ENCODE results near the gene MRPL16.
"Not testable (repeated sequence)": the region's sequence is repeated elsewhere in the genome, so short reads cannot be mapped to it uniquely, and the experiment has no call there.

Gene MRPL16

DNA sequence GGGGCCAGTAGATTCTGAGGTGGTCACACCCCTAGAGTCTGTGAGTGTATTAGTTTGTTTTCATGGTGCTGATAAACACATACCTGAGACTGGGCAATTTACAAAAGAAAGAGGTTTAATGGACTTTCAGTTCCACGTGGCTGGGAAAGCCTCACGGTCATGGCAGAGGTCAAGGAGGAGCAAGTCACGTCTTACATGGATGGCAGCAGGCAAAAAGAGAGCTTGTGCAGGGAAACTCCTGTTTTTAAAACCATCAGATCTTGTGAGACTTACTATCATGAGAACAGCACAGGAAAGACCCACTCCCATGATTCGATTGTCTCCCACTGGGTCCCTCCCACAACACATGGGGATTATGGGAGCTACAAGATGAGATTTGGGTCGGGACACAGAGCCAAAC lies 26.1 kb downstream of the MRPL16 start:
- H3K4ac ChIP-seq (ENCODE audit: low read depth in 1 of 2, low read length in 2 of 2); H2BK5ac ChIP-seq (ENCODE audit: low read depth, low read length, poor library complexity, severe bottlenecking); H3K9ac ChIP-seq (ENCODE audit: low read length); H3K27me3 ChIP-seq (ENCODE audit: control insufficient read depth in 1 of 2, insufficient read depth in 1 of 2, low read length in 2 of 2); H2BK12ac ChIP-seq (ENCODE audit: low read length in 2 of 2); H3K14ac ChIP-seq (ENCODE audit: low read length in 2 of 2); H3K4me1 ChIP-seq (ENCODE audit: control insufficient read depth, insufficient read depth, low read depth, low read length); H2AFZ ChIP-seq (ENCODE audit: low read depth, low read length); H2AK5ac ChIP-seq (ENCODE audit: low read length, severe bottlenecking); H3K4me2 ChIP-seq (ENCODE audit: low read length, poor library complexity, severe bottlenecking); H4K8ac ChIP-seq (ENCODE audit: low read length); H3K9me3 ChIP-seq (ENCODE audit: control insufficient read depth, low read length); H4K91ac ChIP-seq (ENCODE audit: low read length); H3K23ac ChIP-seq (ENCODE audit: low read length in 2 of 2); DNase-seq; H3K27ac ChIP-seq (ENCODE audit: low read length, poor library complexity, severe bottlenecking); H3K18ac ChIP-seq (ENCODE audit: low read depth in 1 of 2, low read length in 2 of 2); H2BK15ac ChIP-seq (ENCODE audit: low read depth, poor library complexity, severe bottlenecking); H2BK120ac ChIP-seq (ENCODE audit: low read depth, low read length); H3K4me3 ChIP-seq (ENCODE audit: insufficient read depth in 1 of 2, low read depth in 1 of 2, low read length in 2 of 2): not testable (repeated sequence)
- peaks cover 35% of the 10 kb centered on the region for H3K79me1 ChIP-seq (replicated peaks; ENCODE audit: low read length, poor library complexity, severe bottlenecking)
- WGBS, result 91% methylated on average over 4 of the region's 5 CpGs
- H3K36me3 ChIP-seq (ENCODE audit: control insufficient read depth in 1 of 2, insufficient read depth in 2 of 2, low read depth in 1 of 2, low read length in 2 of 2), result peaks cover 15 to 54% of the 10 kb centered on the region in 2 experiments

DNA sequence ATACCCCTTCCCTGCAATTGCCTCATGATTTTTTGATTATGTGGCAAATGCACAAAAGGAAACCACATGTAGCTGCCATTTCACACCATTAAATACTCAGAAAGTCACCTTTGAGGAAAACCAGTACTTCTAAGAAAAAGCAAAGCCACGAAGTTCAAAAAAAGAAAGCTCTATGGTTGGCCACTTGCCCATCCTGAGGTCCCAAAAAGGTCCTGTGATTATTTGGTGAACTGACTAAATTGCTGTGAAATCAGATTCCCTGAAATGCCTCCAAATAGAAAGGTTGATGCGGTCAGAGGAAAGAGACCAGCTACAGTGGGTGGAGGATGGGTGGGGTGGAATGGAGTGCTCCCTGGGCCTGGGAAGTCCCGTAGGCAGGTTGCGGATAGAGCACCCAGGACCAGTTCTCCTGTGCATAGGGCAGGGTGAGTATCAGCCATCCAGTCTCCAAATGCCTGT lies 26.9 kb downstream of the MRPL16 start:
- Histone ChIP-seq H2BK5ac (ENCODE audit: low read depth, low read length, poor library complexity, severe bottlenecking) (no peak overlapping the region), H2AK5ac (ENCODE audit: low read length, severe bottlenecking) (no peak overlapping the region), H2BK12ac (ENCODE audit: low read length in 2 of 2) (no peak overlapping the region), H3K4me2 (ENCODE audit: low read length, poor library complexity, severe bottlenecking) (no peak overlapping the region), H3K18ac (ENCODE audit: low read depth in 1 of 2, low read length in 2 of 2) (no peak overlapping the region), H4K8ac (ENCODE audit: low read length) (no peak overlapping the region), H3K23ac (ENCODE audit: low read length in 2 of 2) (no peak overlapping the region), H3K4ac (ENCODE audit: low read depth in 1 of 2, low read length in 2 of 2) (no peak overlapping the region), H3K36me3 (ENCODE audit: control insufficient read depth in 1 of 2, insufficient read depth in 2 of 2, low read depth in 1 of 2, low read length in 2 of 2) (peaks cover 7 to 52% of the 10 kb centered on the region in 2 experiments), H3K9ac (ENCODE audit: low read length) (no peak overlapping the region), H3K27ac (ENCODE audit: low read length, poor library complexity, severe bottlenecking) (no peak overlapping the region), H3K79me1 (replicated peaks; ENCODE audit: low read length, poor library complexity, severe bottlenecking) (peaks cover 34% of the 10 kb centered on the region), H3K4me1 (ENCODE audit: control insufficient read depth, insufficient read depth, low read depth, low read length) (peaks cover 9% of the 10 kb centered on the region), H3K4me3 (ENCODE audit: insufficient read depth in 1 of 2, low read depth in 1 of 2, low read length in 2 of 2) (no peak overlapping the region), H3K27me3 (ENCODE audit: control insufficient read depth in 1 of 2, insufficient read depth in 1 of 2, low read length in 2 of 2) (no peaks in the 10 kb centered on the region), H4K91ac (ENCODE audit: low read length) (no peak overlapping the region), H2BK15ac (ENCODE audit: low read depth, poor library complexity, severe bottlenecking) (no peak overlapping the region), H2AFZ (ENCODE audit: low read depth, low read length) (no peak overlapping the region), H3K14ac (ENCODE audit: low read length in 2 of 2) (no peak overlapping the region), H2BK120ac (ENCODE audit: low read depth, low read length) (no peak overlapping the region), H3K9me3 (ENCODE audit: control insufficient read depth, low read length) (no peaks in the 10 kb centered on the region)
- DNase-seq, result no peak
- 98% methylated on average over 4 of the region's 4 CpGs for WGBS

DNA sequence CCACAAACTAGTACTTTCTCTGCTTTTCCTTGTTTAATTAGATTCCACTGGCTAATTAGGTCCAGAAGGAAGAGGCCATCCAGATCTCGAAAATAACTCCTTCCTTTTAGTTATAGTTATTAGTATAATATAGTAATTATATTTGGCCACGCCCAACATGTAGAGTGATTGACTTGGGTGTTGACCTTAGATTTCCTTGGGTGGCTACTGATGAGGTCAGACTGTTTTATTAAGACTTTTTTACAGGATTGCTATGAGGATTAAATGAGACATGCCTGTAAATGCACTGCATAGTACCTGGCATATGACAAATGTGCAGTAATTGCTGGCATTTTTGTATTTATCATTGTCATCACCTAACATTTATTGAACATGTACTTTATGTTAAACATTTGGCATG lies 28.5 kb downstream of the MRPL16 start:
- H3K9me3 ChIP-seq (ENCODE audit: control insufficient read depth, low read length), result no peaks in the 10 kb centered on the region
- no peak overlapping the region for H2BK5ac ChIP-seq (ENCODE audit: low read depth, low read length, poor library complexity, severe bottlenecking)
- peaks cover 9% of the 10 kb centered on the region for H3K4me1 ChIP-seq (ENCODE audit: control insufficient read depth, insufficient read depth, low read depth, low read length)
- no peak overlapping the region for H4K91ac ChIP-seq (ENCODE audit: low read length)
- H2AFZ ChIP-seq (ENCODE audit: low read depth, low read length), result no peak overlapping the region
- DNase-seq, result no peak
- no peak overlapping the region for H3K23ac ChIP-seq (ENCODE audit: low read length in 2 of 2)
- H3K9ac ChIP-seq (ENCODE audit: low read length), result no peak overlapping the region
- no peak overlapping the region for H3K18ac ChIP-seq (ENCODE audit: low read depth in 1 of 2, low read length in 2 of 2)
- H3K4ac ChIP-seq (ENCODE audit: low read depth in 1 of 2, low read length in 2 of 2), result no peak overlapping the region
- peaks cover 11 to 44% of the 10 kb centered on the region in 2 experiments for H3K36me3 ChIP-seq (ENCODE audit: control insufficient read depth in 1 of 2, insufficient read depth in 2 of 2, low read depth in 1 of 2, low read length in 2 of 2)
- no peaks in the 10 kb centered on the region for H3K27me3 ChIP-seq (ENCODE audit: control insufficient read depth in 1 of 2, insufficient read depth in 1 of 2, low read length in 2 of 2)
- no peak overlapping the region for H2BK15ac ChIP-seq (ENCODE audit: low read depth, poor library complexity, severe bottlenecking)
- 100% methylated on average over 1 of the region's 2 CpGs for WGBS
- no peak overlapping the region for H3K27ac ChIP-seq (ENCODE audit: low read length, poor library complexity, severe bottlenecking)
- no peak overlapping the region for H2BK120ac ChIP-seq (ENCODE audit: low read depth, low read length)
- H3K14ac ChIP-seq (ENCODE audit: low read length in 2 of 2), result no peak overlapping the region
- H3K4me3 ChIP-seq (ENCODE audit: insufficient read depth in 1 of 2, low read depth in 1 of 2, low read length in 2 of 2), result no peak overlapping the region
- peaks cover 39% of the 10 kb centered on the region for H3K79me1 ChIP-seq (replicated peaks; ENCODE audit: low read length, poor library complexity, severe bottlenecking)
- H2AK5ac ChIP-seq (ENCODE audit: low read length, severe bottlenecking), result no peak overlapping the region
- no peak overlapping the region for H4K8ac ChIP-seq (ENCODE audit: low read length)
- no peak overlapping the region for H2BK12ac ChIP-seq (ENCODE audit: low read length in 2 of 2)
- H3K4me2 ChIP-seq (ENCODE audit: low read length, poor library complexity, severe bottlenecking), result no peak overlapping the region

DNA sequence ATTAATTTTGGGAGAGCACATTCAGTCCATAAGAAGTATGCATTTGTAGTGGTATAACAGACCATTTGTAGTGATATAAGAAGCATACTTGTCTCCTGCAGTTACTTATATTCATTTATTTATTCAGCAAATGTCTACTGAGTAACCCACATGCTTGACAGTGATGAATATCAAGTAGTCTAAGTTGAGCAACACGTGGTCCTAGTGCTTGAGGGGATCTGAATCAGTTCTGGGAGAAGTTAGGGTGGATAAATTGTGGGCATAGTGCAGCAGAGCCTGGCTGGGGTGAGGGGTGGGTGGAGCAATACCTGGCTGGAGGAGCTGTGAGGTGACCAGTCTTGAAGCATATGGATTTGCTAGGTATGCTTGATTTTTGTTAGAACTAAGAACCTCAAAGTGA lies 31.1 kb downstream of the MRPL16 start:
- Histone ChIP-seq H3K14ac (ENCODE audit: low read length in 2 of 2) (no peak overlapping the region), H3K27me3 (ENCODE audit: control insufficient read depth in 1 of 2, insufficient read depth in 1 of 2, low read length in 2 of 2) (no peaks in the 10 kb centered on the region), H2AFZ (ENCODE audit: low read depth, low read length) (no peak overlapping the region), H4K8ac (ENCODE audit: low read length) (no peak overlapping the region), H3K27ac (ENCODE audit: low read length, poor library complexity, severe bottlenecking) (no peak overlapping the region), H4K91ac (ENCODE audit: low read length) (no peak overlapping the region), H3K9ac (ENCODE audit: low read length) (no peak overlapping the region), H3K4me3 (ENCODE audit: insufficient read depth in 1 of 2, low read depth in 1 of 2, low read length in 2 of 2) (no peak overlapping the region), H2BK120ac (ENCODE audit: low read depth, low read length) (no peak overlapping the region), H2AK5ac (ENCODE audit: low read length, severe bottlenecking) (no peak overlapping the region), H3K79me1 (replicated peaks; ENCODE audit: low read length, poor library complexity, severe bottlenecking) (peaks cover 34% of the 10 kb centered on the region), H3K4me1 (ENCODE audit: control insufficient read depth, insufficient read depth, low read depth, low read length) (peaks cover 8% of the 10 kb centered on the region), H3K4ac (ENCODE audit: low read depth in 1 of 2, low read length in 2 of 2) (no peak overlapping the region), H3K23ac (ENCODE audit: low read length in 2 of 2) (no peak overlapping the region), H2BK15ac (ENCODE audit: low read depth, poor library complexity, severe bottlenecking) (no peak overlapping the region), H3K9me3 (ENCODE audit: control insufficient read depth, low read length) (no peaks in the 10 kb centered on the region), H3K18ac (ENCODE audit: low read depth in 1 of 2, low read length in 2 of 2) (no peak overlapping the region), H2BK12ac (ENCODE audit: low read length in 2 of 2) (no peak overlapping the region), H3K36me3 (ENCODE audit: control insufficient read depth in 1 of 2, insufficient read depth in 2 of 2, low read depth in 1 of 2, low read length in 2 of 2) (peaks cover 13 to 70% of the 10 kb centered on the region in 2 experiments), H2BK5ac (ENCODE audit: low read depth, low read length, poor library complexity, severe bottlenecking) (no peak overlapping the region), H3K4me2 (ENCODE audit: low read length, poor library complexity, severe bottlenecking) (no peak overlapping the region)
- 77% methylated on average over 1 of the region's 1 CpG for WGBS
- no peak for DNase-seq
